GM19025 (cell line): Measurements from ENCODE around the gene NRG2.

Experiments
- ATAC-seq: cut with Tn5 transposase; IDR thresholded peaks from one replicate; pipeline ENCODE4 v1.9.1; 2021; ENCODE audit warnings: mild to moderate bottlenecking, low read depth, moderate library complexity; ENCODE audit not compliant: unreplicated experiment

Gene NRG2

DNA sequence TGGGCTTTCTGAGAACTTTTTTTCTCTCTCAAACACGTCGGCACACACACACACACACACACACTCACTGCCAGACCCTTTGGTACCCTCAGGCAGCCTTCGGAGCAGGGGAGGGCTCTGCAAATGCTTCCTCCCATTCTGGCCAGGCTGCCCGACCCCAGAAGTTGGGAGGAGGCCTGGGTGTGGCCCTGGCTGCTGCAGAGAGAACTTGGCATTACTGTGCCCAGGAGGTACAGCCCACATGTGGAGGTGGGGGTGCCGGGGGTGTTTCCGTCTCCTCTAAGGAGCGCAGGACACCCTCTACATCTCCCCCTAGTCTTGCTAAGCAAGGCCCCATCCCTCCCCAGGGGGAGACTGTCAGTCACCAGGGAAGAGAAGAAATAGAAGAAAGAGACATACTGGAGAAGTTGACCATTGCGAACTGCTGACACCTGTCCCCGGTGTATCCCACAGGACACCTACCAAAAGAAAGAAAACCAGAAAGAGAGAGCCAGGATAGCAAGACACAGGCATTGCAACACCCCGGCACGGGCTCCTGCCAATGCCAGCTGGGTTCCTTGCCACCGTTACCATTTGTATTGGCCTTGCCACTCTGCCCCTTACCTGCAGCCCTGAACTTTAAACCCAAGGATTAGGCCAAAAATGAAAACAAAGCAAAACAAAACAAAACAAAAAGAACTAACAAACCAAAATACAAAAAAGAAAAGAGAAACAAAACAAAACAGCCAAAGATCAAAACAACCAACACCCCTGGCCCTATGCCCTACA is 178.2 kb downstream of the NRG2 start:
- ATAC-seq, result no peak

DNA sequence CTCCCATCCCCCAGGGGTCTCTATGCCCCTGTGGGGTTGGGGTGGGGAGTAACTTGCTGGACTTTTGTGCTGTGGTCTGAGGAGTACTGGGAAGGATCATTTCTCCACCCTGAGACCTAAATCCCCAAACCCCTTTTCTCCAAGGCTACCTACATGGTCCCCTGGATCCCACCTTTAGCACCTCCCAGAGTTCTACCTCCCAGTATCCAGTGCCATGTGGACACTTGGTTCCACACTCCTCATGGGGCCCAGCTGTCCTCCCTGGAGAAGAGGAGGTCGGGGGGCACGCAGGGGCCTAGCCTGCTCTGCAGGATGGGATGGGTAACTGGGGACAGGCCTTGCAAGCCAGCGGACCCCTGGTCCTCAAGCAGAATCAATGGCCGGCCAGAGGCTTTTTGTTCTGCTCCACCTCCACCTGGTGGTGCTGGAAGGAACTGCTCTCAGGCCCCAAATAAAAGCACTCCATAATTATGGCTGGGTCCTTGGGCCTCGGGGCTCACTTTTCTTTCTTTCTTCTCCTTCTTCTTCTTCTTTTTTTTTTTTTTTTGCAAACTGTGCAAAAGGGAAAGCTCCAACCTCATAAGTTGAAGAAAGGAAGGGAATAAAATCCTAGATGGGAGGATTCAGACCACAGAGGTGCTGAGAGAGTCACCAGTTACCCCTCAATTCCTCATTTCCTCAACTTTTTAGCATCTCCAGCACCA is 179.1 kb downstream of the NRG2 start:
- ATAC-seq, result no peak

DNA sequence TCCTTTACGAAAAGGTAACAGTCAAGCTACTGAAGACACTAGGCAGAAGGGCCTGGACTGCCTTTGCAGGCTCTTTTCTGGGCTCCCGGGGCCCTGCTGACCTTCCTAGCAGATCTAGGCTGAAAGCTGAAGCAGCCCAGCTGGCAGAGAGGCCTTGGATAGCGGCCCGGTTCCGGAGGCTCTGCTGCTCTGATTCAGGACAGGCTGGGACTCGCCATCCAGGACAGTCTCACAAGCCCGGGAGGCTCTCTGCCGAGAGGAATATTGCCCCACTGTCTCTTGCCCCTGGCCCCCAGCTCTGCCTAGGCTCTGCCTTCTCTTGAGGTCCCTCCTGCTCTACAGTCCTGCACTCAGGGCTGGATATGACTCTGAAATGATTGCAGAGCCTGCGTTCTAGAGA is 179.7 kb downstream of the NRG2 start:
- ATAC-seq, result no peak

DNA sequence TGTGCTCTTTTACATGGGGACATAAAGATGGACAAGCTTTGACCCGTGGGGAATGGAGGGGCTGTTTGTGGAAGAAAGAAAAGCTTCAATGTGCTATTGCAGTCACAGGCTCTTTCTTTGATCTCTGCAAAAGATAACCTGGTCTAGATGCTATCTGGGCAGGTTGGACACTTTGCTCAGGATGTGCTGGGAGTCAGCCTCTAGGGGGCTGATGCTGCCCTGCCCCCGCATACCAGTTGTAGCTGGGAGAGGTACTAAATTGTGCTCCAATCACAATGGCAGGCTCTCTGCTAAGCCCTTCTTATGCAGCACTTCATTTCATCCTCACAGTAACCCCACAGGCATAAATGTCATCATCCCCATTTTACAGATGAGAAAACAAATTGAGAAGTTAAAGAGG is 180.3 kb downstream of the NRG2 start:
- ATAC-seq, result no peak

DNA sequence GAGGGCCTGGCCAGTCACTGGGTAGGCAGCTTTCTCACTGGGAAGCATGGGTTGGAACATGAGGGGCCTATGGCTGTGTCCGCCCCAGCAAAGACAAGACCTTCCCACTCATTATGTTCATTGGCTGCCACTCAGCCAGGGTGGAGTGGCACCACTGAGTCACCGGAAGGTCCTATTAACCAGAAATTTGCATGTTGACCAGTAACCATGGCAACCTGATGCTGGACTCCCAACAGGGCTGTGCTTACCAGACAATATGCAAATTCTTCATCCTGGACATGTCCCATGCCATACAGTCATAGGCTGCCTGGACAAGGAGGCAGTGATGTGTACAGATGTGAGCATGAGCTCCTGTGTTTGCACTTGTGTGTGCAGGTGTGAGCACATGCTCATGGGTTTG is 180.8 kb downstream of the NRG2 start:
- no peak for ATAC-seq

DNA sequence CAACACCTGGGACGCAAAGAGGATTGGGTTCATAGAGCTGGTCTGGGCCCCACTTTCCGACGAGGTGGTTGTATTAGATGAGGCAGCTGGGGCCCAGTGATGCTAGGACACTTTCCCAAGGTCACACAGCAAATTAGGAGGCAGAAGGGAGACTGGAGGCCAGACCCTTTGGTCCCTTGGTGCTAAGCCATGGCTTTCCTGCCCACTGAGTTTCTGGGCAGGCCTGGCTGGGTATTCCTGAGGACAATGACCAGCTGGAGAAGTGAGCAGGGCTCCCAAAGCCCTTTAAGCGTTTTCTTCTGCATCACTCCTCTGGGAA is 181.3 kb downstream of the NRG2 start:
- no peak for ATAC-seq

DNA sequence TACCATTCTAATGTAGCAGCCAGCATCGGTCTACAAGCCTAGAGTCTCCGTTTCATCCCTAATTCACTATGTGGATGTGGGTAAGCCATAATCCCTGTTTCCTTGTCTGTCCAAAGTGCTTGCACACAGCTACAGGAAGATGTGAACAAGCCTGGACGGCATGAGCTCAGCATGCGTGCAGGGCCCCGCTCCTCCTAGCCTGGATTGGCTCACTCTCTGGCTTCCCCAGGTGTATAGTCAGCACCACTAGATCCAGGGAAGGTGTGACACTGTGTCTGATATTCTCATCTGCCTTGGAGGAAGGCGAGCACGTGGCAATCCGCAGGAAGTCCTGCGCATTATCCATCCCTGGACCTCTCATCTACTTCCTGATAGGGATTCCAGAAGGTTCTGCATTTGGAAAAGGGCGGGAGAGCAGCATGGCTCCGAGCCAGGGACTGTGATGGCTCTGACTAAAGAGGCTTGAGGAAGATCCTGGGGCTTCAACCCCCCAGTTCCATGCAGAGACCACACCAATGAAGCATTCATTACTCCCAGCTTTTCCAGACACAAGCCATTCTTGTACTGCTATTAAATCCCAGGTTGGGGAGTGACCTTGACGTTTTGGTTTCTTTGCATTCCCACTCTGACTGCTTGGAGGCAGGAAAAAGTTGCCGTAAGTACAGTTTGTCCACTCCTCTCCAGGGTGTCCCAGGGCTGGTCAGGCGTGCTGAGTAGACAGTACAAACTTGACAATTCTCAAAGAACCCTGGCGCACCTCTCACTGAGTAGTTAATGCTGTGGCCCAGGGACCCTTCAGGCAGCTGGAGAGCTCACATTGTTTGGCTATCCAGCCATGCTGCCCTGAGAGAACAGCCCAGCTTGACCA is 181.8 kb downstream of the NRG2 start:
- no peak for ATAC-seq

DNA sequence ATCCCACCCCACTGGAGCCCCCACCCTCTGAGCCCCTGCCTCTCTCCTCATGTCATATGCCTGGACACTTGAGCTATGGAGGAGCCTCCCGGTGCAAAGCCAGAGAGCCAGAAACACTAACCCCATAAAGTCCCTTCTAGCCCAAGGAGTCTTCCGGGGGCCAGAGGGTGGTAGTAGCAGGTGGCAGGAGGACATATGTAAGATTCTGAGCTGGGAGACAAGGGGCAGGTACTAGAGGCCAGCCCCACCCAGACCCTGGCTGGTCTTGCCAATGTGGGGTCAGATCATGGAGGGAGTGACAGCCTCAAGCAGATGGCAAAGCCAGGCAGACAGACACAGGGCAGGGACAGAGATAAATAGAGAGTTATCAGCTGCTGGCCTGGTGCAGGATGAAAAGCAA is 184.1 kb downstream of the NRG2 start:
- no peak for ATAC-seq

DNA sequence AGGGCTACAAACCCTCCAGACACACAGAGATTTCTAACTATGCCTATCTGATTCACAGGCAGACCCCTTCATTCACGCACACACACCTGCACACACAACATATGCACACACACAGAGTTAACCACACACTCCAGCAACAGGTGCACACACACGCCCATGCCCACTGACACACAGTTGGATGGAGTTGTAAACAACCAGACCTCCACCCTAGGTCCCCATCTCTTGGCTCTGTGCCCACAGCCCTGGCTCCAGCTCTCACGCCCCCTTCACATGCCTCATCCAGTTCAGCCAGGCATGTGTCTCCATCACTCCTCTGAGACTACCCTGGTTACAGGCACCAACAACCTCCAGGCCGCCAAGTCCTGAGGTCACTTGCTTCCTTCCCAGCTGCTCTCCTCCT is 186.4 kb downstream of the NRG2 start:
- no peak for ATAC-seq

DNA sequence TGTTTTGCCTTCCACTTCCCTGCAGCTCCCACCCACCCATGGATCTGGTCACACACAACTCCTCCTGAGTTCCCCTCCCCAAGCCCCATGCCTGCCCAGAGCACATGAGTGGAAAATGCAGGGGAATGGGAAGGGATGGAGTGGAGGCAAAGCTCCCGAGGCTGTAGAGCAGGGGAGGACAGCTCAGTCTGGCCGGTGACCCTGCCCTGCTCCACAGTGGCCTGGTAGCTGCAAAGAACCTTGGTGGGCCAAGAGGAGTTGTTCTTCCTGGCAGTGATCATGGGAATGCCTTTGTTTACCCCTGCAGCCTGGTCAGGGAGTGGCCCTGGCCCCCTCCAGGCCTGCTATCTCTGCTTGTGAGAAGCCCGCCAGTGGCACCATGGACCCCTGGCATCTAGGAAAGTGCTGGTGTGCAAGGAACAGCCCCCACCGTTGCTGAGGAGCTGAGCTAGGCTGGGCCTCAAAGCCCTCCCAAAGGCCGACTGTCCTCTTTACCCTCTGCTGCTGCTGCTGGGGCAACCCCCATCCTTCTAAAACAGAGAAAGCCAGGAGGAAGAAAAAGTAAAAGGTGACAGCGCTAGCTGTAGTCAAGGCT is 187.1 kb downstream of the NRG2 start:
- no peak for ATAC-seq

DNA sequence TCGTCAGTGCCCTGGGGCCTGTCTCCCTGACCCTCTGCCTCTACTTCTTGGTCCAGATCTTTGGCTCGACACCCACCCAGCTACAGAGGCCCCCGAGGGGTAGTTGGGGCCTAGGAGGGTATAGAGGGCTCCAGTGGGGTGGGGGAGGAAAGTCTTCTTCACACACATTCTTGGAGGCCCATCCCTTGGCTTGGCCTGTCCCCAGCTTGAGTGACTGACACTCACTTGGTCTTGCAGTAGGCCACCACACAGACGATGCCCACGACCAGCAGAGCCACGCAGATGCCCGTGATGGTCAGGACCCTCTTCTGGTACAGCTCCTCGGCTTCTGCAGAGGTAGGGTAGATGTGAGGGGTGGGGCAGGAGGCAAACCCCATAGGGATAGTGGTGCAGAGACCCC is 187.6 kb downstream of the NRG2 start:
- ATAC-seq, result no peak

DNA sequence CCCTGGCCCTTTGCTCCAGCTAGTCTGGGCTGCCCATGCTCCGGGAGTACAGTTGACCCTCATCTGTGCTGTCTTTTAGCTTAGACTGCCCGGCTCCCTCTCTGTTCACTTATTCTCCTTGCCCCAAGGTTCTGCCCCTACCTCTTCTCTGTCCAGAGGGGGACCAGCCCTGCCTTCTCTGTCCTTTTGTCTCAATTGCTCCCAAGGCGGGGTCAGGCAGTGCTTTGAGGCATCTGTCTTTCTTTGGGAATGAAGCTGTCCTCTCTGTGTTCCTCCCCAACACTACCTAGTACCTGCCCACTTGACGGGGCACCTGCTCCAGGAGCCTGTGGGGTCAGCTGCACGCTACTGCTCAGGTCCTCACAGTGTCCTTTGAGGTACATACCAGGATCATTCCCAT is 188.1 kb downstream of the NRG2 start:
- no peak for ATAC-seq

DNA sequence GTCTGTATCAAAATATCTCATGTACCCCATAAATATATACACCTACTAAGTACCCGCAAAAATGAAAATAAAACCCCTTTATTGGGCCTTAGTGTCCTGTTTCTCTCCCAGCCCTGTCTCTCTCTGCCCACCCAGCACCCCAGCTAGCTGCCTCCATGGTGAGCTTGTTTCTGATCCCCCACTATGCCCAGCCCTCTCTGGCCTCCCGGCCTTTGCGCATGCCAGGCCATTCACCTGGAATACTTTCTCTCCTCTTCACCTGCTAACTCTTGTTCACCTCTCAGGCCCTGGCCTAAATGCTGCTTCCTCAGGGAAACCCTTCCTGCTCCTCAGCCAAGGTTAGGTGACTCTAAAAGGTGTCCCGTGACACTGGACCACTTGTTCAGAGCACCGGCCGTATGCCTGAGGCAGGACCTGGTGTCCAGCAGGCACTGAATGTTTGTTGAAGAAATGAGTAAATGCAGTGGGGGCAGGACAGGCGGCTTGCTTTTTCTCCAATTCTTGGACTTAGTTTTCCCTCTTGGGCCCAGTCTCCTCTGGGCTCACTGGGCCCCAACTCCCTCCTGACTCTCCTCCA is 189.0 kb downstream of the NRG2 start:
- ATAC-seq, result no peak

DNA sequence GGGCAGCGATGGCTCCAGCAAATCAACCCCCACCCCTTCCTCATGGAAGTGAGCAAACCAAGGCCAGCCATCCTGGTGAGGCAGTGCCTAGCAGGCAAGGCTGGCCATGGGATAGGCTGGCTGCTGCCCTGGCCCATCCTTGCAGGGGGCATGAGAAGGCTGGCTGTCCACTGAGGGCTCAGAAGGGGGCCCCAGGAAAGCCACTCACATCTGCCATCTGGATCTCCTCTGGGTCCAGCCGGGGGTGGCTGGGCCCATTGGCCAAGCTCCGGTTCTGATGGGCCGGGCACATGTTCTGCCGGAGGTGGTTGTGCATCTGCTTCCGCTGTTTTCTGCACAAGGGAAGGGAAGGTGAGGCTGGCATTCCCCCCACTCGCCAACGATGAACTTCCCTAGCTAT is 190.4 kb downstream of the NRG2 start:
- ATAC-seq, result no peak

DNA sequence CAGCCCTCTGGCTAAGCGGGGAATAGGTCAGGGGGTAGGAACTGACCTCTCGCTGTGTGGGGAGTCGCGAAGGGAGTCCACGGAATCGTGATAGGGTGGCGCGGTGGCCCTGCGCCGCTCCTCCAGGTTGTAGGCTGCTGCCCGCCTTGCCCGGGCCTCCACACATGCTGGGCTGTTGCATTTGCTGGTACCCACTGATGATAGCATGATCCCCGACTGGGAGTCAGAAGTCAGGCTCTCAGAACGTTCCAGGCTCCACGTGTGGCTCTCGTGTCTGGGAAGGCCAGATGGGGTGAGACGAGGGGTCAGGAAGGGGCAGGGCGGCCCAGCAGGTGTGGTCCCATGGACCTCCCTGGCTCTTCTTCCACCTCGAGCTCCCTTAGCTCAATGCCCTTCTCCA is 191.5 kb downstream of the NRG2 start:
- no peak for ATAC-seq

DNA sequence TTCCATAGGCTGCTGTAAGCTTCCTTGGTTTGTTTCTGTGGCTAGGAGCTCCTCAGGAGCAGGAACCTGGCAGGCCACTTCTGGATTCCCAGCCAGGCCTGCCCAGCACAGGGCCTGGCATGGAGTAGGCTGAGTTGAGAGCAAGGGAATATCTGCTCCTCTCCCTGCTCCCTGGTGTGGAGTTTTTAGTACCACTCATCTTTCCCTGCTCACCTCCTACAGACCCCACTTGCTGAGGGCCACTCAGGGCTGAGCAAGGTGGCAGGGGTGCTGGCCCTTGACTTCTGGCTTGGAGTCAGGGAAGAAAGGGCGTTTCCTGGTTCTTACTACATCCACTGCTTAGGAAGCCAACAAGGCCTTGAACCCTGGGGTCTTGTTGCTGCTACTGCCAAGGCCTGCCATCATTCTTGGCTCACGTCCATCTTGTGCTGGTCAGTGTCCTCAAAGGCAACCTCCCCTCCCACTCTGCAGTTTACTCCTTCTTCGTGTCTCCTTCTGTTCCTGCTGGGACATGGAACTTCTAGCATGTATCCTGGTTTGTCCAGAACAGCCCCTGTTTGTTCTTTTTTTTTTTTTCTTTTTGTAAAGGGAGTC is 192.6 kb downstream of the NRG2 start:
- ATAC-seq, result no peak

DNA sequence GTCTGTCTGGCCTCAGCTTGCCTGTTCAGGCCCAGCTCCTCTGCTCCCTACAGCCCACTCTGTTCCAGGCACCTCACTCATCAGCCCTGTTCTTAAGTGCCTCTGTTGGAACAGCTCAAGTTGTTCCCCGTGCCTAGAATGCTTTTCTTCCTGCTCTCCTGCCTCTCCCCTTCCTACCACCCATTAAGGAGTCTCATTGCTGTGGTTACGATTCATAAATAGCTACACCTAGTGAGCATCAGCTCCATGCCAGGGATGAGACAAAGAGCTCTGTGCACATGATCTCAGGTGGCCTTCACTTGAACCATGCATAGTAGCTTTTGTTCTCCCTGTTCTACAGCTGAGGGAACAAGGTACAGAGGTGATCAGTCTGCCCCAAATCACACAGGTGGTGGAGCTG is 193.2 kb downstream of the NRG2 start:
- ATAC-seq, result no peak

DNA sequence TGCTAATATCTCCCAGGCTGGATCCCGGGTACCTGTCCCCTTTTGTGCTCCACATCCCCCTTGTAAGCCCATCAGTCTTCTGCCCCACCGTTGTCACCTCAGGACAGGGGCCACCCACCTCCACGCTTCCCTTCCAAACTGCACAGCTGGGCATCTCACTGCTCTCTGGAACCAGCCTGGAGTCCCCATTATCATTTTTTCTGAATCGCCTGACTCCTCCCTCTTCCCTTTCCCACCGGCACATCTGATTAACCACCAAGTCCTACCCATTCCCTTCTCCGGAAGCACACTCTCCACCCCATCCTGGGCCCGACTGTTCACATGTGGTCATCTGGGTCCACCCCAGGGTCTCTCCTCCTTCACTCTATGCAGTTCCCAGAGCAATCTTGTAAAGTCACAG is 193.6 kb downstream of the NRG2 start:
- ATAC-seq, result no peak

DNA sequence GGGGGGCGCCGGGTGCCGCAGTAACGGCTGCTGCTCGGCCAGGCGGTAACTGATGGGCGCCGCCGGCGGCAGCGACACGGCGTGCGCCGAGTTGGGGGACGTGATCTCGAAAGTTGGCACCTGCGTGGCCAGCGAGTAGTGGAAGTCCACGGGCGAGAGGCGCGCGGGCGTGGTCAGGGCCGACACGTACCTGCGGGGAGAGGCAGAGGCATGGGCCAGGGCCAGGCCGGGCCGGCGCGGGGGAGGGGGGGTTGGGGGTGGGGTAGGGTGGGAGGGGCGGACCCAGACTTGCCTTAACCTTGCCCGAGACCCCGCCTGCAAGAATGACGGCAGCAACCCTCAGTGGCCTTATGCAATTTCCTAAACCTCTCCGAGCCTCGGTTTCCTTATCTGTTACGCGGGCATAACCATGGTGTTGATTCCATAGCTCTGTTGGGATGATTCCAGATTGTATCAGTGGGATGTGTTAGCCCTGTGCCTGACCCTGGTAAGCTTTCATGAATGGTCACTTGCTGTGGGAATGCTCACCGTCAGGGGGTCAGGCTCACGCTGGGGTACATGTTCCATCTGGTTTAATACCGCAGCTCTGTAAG is 194.5 kb downstream of the NRG2 start:
- no peak for ATAC-seq
